ENCODE measurements around the gene TRIM69.
"Not testable (repeated sequence)": the region's sequence is repeated elsewhere in the genome, so short reads cannot be mapped to it uniquely, and the experiment has no call there.

TRIM69 gene

GRCh38 chr15:44736181-44736765 is at the start of gene TRIM69:
TRIM69 (plus strand) TSS chr15:44736528; CDS start chr15:44736705, 177 bp downstream.
- Mint-ChIP-seq H3K9me3 (no peaks in the 10 kb centered on the region), H3K4me1 (peaks cover 54% of the 10 kb centered on the region), H3K36me3 (ENCODE audit: insufficient read depth) (peaks cover 12% of the 10 kb centered on the region), H3K27me3 (no peaks in the 10 kb centered on the region), H3K27ac (ENCODE audit: low read depth) (peak within 1 kb of the TSS; percentile 99), H3K4me3 (peak within 1 kb of the TSS; percentile 80)
- ATAC-seq (replicated peaks; ENCODE audit: extremely low read depth, poor library complexity, severe bottlenecking) (peak; percentile 9), DNase-seq (ENCODE audit: low spot score in 2 of 2) (no peak)

- H3K27me3 Mint-ChIP-seq; ATAC-seq (replicated peaks; ENCODE audit: extremely low read depth, poor library complexity, severe bottlenecking); DNase-seq (ENCODE audit: low spot score in 2 of 2); H3K36me3 Mint-ChIP-seq (ENCODE audit: insufficient read depth); H3K4me3 Mint-ChIP-seq: not testable (repeated sequence)
- peaks cover 21% of the 10 kb centered on the region for H3K9me3 Mint-ChIP-seq
- H3K27ac Mint-ChIP-seq (ENCODE audit: low read depth) = peak overlapping the region; percentile 62
- peaks cover 43% of the 10 kb centered on the region for H3K4me1 Mint-ChIP-seq
These were observed 47.0 kb upstream of the TRIM69 start for GRCh38 chr15:44689318-44689717.

- not testable (repeated sequence) for H3K27ac Mint-ChIP-seq (ENCODE audit: low read depth); H3K4me3 Mint-ChIP-seq
- H3K4me1 Mint-ChIP-seq = peaks cover 40% of the 10 kb centered on the region
These were observed 46.1 kb upstream of the TRIM69 start for GRCh38 chr15:44690245-44690644.

GRCh38 chr15:44692659-44693058 is 43.7 kb upstream of the TRIM69 start:
- no peak for ATAC-seq (replicated peaks; ENCODE audit: extremely low read depth, poor library complexity, severe bottlenecking)
- Mint-ChIP-seq H3K36me3 (ENCODE audit: insufficient read depth) (peaks cover 2% of the 10 kb centered on the region), H3K4me3 (no peak overlapping the region), H3K4me1 (peaks cover 31% of the 10 kb centered on the region), H3K27ac (ENCODE audit: low read depth) (no peak overlapping the region), H3K9me3 (peaks cover 2% of the 10 kb centered on the region), H3K27me3 (no peaks in the 10 kb centered on the region)
- no peak for DNase-seq (ENCODE audit: low spot score in 2 of 2)

More at GRCh38 chr15:44690245-44690644, 46.1 kb upstream of the TRIM69 start:
- not testable (repeated sequence) for H3K36me3 Mint-ChIP-seq (ENCODE audit: insufficient read depth); H3K27me3 Mint-ChIP-seq; DNase-seq (ENCODE audit: low spot score in 2 of 2)
- peak; percentile 67 for ATAC-seq (replicated peaks; ENCODE audit: extremely low read depth, poor library complexity, severe bottlenecking)
- peaks cover 19% of the 10 kb centered on the region for H3K9me3 Mint-ChIP-seq

GRCh38 chr15:44694416-44694815 is 41.9 kb upstream of the TRIM69 start:
- Mint-ChIP-seq H3K4me3 (no peak overlapping the region), H3K9me3 (no peaks in the 10 kb centered on the region), H3K36me3 (ENCODE audit: insufficient read depth) (peaks cover 2% of the 10 kb centered on the region), H3K27ac (ENCODE audit: low read depth) (no peak overlapping the region), H3K4me1 (peaks cover 25% of the 10 kb centered on the region), H3K27me3 (no peaks in the 10 kb centered on the region)
- DNase-seq (ENCODE audit: low spot score in 2 of 2) = no peak
- ATAC-seq (replicated peaks; ENCODE audit: extremely low read depth, poor library complexity, severe bottlenecking) = no peak

GRCh38 chr15:44695294-44695693 is 41.0 kb upstream of the TRIM69 start:
- H3K4me3 Mint-ChIP-seq = no peak overlapping the region
- DNase-seq (ENCODE audit: low spot score in 2 of 2) = no peak
- no peaks in the 10 kb centered on the region for H3K27me3 Mint-ChIP-seq

GRCh38 chr15:44697014-44697413 is 39.3 kb upstream of the TRIM69 start:
- Mint-ChIP-seq H3K27ac (ENCODE audit: low read depth) (peak overlapping the region; percentile 64), H3K36me3 (ENCODE audit: insufficient read depth) (peaks cover 2% of the 10 kb centered on the region), H3K27me3 (no peaks in the 10 kb centered on the region), H3K4me3 (no peak overlapping the region), H3K9me3 (peaks cover 3% of the 10 kb centered on the region), H3K4me1 (peaks cover 25% of the 10 kb centered on the region)
- ATAC-seq (replicated peaks; ENCODE audit: extremely low read depth, poor library complexity, severe bottlenecking) (no peak), DNase-seq (ENCODE audit: low spot score in 2 of 2) (no peak)

More at GRCh38 chr15:44695294-44695693, 41.0 kb upstream of the TRIM69 start:
- peak overlapping the region; percentile 4 for H3K27ac Mint-ChIP-seq (ENCODE audit: low read depth)
- peaks cover 2% of the 10 kb centered on the region for H3K36me3 Mint-ChIP-seq (ENCODE audit: insufficient read depth)
- H3K9me3 Mint-ChIP-seq = no peaks in the 10 kb centered on the region
- peaks cover 25% of the 10 kb centered on the region for H3K4me1 Mint-ChIP-seq
- no peak for ATAC-seq (replicated peaks; ENCODE audit: extremely low read depth, poor library complexity, severe bottlenecking)

- Mint-ChIP-seq H3K27ac (ENCODE audit: low read depth) (no peak overlapping the region), H3K36me3 (ENCODE audit: insufficient read depth) (peaks cover 2% of the 10 kb centered on the region), H3K9me3 (peaks cover 9% of the 10 kb centered on the region), H3K4me3 (no peak overlapping the region), H3K27me3 (no peaks in the 10 kb centered on the region), H3K4me1 (peaks cover 25% of the 10 kb centered on the region)
- ATAC-seq (replicated peaks; ENCODE audit: extremely low read depth, poor library complexity, severe bottlenecking) = no peak
- DNase-seq (ENCODE audit: low spot score in 2 of 2) = no peak
These were observed 37.7 kb upstream of the TRIM69 start for GRCh38 chr15:44698641-44699040.

- H3K36me3 Mint-ChIP-seq (ENCODE audit: insufficient read depth); H3K9me3 Mint-ChIP-seq; H3K27me3 Mint-ChIP-seq; ATAC-seq (replicated peaks; ENCODE audit: extremely low read depth, poor library complexity, severe bottlenecking); H3K4me3 Mint-ChIP-seq; H3K27ac Mint-ChIP-seq (ENCODE audit: low read depth); DNase-seq (ENCODE audit: low spot score in 2 of 2): not testable (repeated sequence)
- peaks cover 21% of the 10 kb centered on the region for H3K4me1 Mint-ChIP-seq
These were observed 35.7 kb upstream of the TRIM69 start for GRCh38 chr15:44700676-44701075.

- Mint-ChIP-seq H3K27me3 (no peaks in the 10 kb centered on the region), H3K4me1 (peaks cover 32% of the 10 kb centered on the region), H3K9me3 (peaks cover 9% of the 10 kb centered on the region), H3K4me3 (no peak overlapping the region), H3K36me3 (ENCODE audit: insufficient read depth) (peaks cover 10% of the 10 kb centered on the region), H3K27ac (ENCODE audit: low read depth) (no peak overlapping the region)
- DNase-seq (ENCODE audit: low spot score in 2 of 2) (no peak), ATAC-seq (replicated peaks; ENCODE audit: extremely low read depth, poor library complexity, severe bottlenecking) (no peak)
These were observed 30.3 kb upstream of the TRIM69 start for GRCh38 chr15:44705986-44706385.

- no peak for ATAC-seq (replicated peaks; ENCODE audit: extremely low read depth, poor library complexity, severe bottlenecking)
- Mint-ChIP-seq H3K4me1 (peaks cover 36% of the 10 kb centered on the region), H3K27me3 (no peaks in the 10 kb centered on the region), H3K27ac (ENCODE audit: low read depth) (no peak overlapping the region), H3K4me3 (no peak overlapping the region), H3K36me3 (ENCODE audit: insufficient read depth) (peaks cover 14% of the 10 kb centered on the region), H3K9me3 (peaks cover 9% of the 10 kb centered on the region)
- DNase-seq (ENCODE audit: low spot score in 2 of 2) = no peak
These were observed 29.9 kb upstream of the TRIM69 start for GRCh38 chr15:44706401-44706800.

- ATAC-seq (replicated peaks; ENCODE audit: extremely low read depth, poor library complexity, severe bottlenecking) = no peak
- no peak overlapping the region for H3K4me3 Mint-ChIP-seq
- H3K4me1 Mint-ChIP-seq = peaks cover 40% of the 10 kb centered on the region
- H3K9me3 Mint-ChIP-seq = peaks cover 5% of the 10 kb centered on the region
- no peaks in the 10 kb centered on the region for H3K27me3 Mint-ChIP-seq
- DNase-seq (ENCODE audit: low spot score in 2 of 2) = no peak
- H3K27ac Mint-ChIP-seq (ENCODE audit: low read depth) = no peak overlapping the region
- peaks cover 21% of the 10 kb centered on the region for H3K36me3 Mint-ChIP-seq (ENCODE audit: insufficient read depth)
These were observed 29.2 kb upstream of the TRIM69 start for GRCh38 chr15:44706946-44707636.

Data from central memory CD8-positive, alpha-beta T cell (primary cell).